ENCODE data around the gene FBXL7. TPM values are rescaled to one million over a fixed set of nuclear protein-coding genes. Genes with fewer than 3 reads are reported as not detected.

The FBXL7 gene
- polyA plus RNA-seq, 3 donors: not detected

DNA sequence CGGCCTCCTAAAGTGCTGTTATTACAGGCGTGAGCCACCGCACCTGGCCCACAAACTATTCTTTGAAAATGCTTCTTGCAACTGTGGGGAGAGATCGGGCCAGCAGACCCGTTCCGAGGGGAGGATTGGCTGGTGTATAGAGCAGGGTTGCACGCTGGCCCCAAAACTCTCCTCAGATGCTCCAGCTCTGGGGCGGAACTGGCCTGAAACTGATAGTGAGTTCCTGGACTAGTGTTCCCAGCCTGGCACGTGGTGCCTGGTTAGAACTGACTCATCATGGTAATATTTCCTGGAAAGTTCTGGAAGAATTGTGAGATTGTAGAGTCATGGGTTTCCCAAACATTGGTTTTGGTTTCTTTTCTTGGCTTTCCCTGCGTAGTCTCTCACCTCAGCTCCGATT is 120.5 kb downstream of the FBXL7 start:
- Mint-ChIP-seq H3K36me3 (no peaks in the 10 kb centered on the region), H3K27me3 (ENCODE audit: low read depth in 3 of 3) (no peaks in the 10 kb centered on the region), H3K4me1 (no peaks in the 10 kb centered on the region), H3K27ac (no peak overlapping the region), H3K9me3 (peaks cover 3 to 15% (median 8%) of the 10 kb centered on the region in 7 donors), H3K4me3 (no peak overlapping the region)
- H3K9ac ChIP-seq (ENCODE audit: insufficient read depth, low read length, poor library complexity, severe bottlenecking): no peak overlapping the region
- H3K79me2 ChIP-seq (ENCODE audit: insufficient read depth, low read length): no peaks in the 10 kb centered on the region
- WGBS (ENCODE audit: insufficient coverage): 91% methylated on average over 9 of the region's 11 CpGs
- intact Hi-C loops (cut with micrococcal nuclease): no loop called here
- no peaks in the 10 kb centered on the region for H3K36me3 ChIP-seq (replicated peaks in 1 of 2; ENCODE audit: control insufficient read depth in 1 of 2, insufficient read depth in 2 of 2, low read length in 2 of 2)
- DNase-seq: no peak
- no peaks in the 10 kb centered on the region for H3K27me3 ChIP-seq (ENCODE audit: control insufficient read depth in 2 of 2, insufficient read depth in 2 of 2, low read length in 2 of 2)
- H3K9me3 ChIP-seq (replicated peaks in 1 of 2; ENCODE audit: control insufficient read depth in 1 of 2, insufficient read depth in 1 of 2, low read length in 2 of 2): peaks cover 17 to 25% of the 10 kb centered on the region in 2 donors
- no peak overlapping the region for H3K4me2 ChIP-seq (replicated peaks; ENCODE audit: extremely low read depth, low read length, poor library complexity, severe bottlenecking)
- H3K4me3 ChIP-seq (replicated peaks in 1 of 3; ENCODE audit: low read depth in 2 of 3, low read length in 3 of 3): no peak overlapping the region
- no peaks in the 10 kb centered on the region for H4K20me1 ChIP-seq (ENCODE audit: insufficient read depth, low read length)
- no peaks in the 10 kb centered on the region for H3K4me1 ChIP-seq (ENCODE audit: control insufficient read depth in 1 of 2, insufficient read depth in 2 of 2, low read length in 2 of 2)
- H3K27ac ChIP-seq (ENCODE audit: low read depth in 1 of 2, low read length in 2 of 2): no peak overlapping the region
- no peak overlapping the region for H2AFZ ChIP-seq (ENCODE audit: insufficient read depth, low read depth, low read length, poor library complexity, severe bottlenecking)
- TF ChIP-seq, protein P1, sequence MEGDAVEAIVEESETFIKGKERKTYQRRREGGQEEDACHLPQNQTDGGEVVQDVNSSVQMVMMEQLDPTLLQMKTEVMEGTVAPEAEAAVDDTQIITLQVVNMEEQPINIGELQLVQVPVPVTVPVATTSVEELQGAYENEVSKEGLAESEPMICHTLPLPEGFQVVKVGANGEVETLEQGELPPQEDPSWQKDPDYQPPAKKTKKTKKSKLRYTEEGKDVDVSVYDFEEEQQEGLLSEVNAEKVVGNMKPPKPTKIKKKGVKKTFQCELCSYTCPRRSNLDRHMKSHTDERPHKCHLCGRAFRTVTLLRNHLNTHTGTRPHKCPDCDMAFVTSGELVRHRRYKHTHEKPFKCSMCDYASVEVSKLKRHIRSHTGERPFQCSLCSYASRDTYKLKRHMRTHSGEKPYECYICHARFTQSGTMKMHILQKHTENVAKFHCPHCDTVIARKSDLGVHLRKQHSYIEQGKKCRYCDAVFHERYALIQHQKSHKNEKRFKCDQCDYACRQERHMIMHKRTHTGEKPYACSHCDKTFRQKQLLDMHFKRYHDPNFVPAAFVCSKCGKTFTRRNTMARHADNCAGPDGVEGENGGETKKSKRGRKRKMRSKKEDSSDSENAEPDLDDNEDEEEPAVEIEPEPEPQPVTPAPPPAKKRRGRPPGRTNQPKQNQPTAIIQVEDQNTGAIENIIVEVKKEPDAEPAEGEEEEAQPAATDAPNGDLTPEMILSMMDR (IDR thresholded peaks at IDR 0.05): no peak

DNA sequence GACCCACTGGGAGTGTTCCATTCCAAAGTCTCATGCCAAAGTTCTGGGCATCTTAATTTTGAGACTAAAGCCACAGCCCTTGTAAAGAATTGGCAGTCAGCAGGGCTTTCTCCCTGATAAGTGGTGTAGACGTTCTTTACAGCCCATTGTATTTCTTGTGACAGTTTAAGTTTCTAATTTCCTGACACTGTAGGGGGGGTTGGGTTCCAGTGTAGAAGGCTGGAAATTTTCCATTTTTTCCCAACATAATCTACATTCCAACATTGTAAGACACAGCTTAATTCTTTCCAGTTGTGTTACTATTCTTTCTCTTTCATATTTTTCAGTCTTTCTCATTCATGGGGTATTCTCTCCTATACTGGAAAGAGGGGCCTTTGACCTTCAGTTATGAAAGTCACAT is 121.1 kb downstream of the FBXL7 start:
- TF ChIP-seq, protein P1 (IDR thresholded peaks at IDR 0.05): no peak
- H3K4me1 Mint-ChIP-seq: no peaks in the 10 kb centered on the region
- no peak for DNase-seq
- no peaks in the 10 kb centered on the region for H3K27me3 Mint-ChIP-seq (ENCODE audit: low read depth in 3 of 3)
- Histone ChIP-seq H3K9ac (ENCODE audit: insufficient read depth, low read length, poor library complexity, severe bottlenecking) (no peak overlapping the region), H3K4me1 (ENCODE audit: control insufficient read depth in 1 of 2, insufficient read depth in 2 of 2, low read length in 2 of 2) (no peaks in the 10 kb centered on the region), H3K9me3 (replicated peaks in 1 of 2; ENCODE audit: control insufficient read depth in 1 of 2, insufficient read depth in 1 of 2, low read length in 2 of 2) (peaks cover 17 to 23% of the 10 kb centered on the region in 2 donors), H4K20me1 (ENCODE audit: insufficient read depth, low read length) (no peaks in the 10 kb centered on the region), H3K4me2 (replicated peaks; ENCODE audit: extremely low read depth, low read length, poor library complexity, severe bottlenecking) (no peak overlapping the region), H3K27ac (ENCODE audit: low read depth in 1 of 2, low read length in 2 of 2) (no peak overlapping the region), H3K36me3 (replicated peaks in 1 of 2; ENCODE audit: control insufficient read depth in 1 of 2, insufficient read depth in 2 of 2, low read length in 2 of 2) (no peaks in the 10 kb centered on the region), H3K4me3 (replicated peaks in 1 of 3; ENCODE audit: low read depth in 2 of 3, low read length in 3 of 3) (no peak overlapping the region), H3K79me2 (ENCODE audit: insufficient read depth, low read length) (no peaks in the 10 kb centered on the region), H2AFZ (ENCODE audit: insufficient read depth, low read depth, low read length, poor library complexity, severe bottlenecking) (no peak overlapping the region), H3K27me3 (ENCODE audit: control insufficient read depth in 2 of 2, insufficient read depth in 2 of 2, low read length in 2 of 2) (no peaks in the 10 kb centered on the region)
- H3K36me3 Mint-ChIP-seq: no peaks in the 10 kb centered on the region
- WGBS (ENCODE audit: insufficient coverage): no CpG with 5 or more reads among the region's 1 CpG
- no peak overlapping the region for H3K4me3 Mint-ChIP-seq
- H3K9me3 Mint-ChIP-seq: peaks cover 3 to 13% (median 8%) of the 10 kb centered on the region in 7 donors
- intact Hi-C loops (cut with micrococcal nuclease): no loop called here
- no peak overlapping the region for H3K27ac Mint-ChIP-seq

Data from CD14-positive monocyte (primary cell).